HG02642 (cell line): Measurements from ENCODE around the gene LCN15.
"Not testable (repeated sequence)": the region's sequence is repeated elsewhere in the genome, so short reads cannot be mapped to it uniquely, and the experiment has no call there.

ENCODE experiments used
- ATAC-seq: cut with Tn5 transposase; IDR thresholded peaks from one replicate; pipeline ENCODE4 v1.9.1; 2021; ENCODE audit warnings: mild to moderate bottlenecking; ENCODE audit not compliant: unreplicated experiment, poor library complexity

The LCN15 gene

GRCh38 chr9:136757751-136758140 is 6.6 kb downstream of the LCN15 start:
- no peak for ATAC-seq

GRCh38 chr9:136757328-136757727 is 7.0 kb downstream of the LCN15 start:
- ATAC-seq = no peak

GRCh38 chr9:136756836-136757235 is 7.5 kb downstream of the LCN15 start:
- no peak for ATAC-seq

- ATAC-seq = no peak
Observed at GRCh38 chr9:136756134-136756438, 8.2 kb downstream of the LCN15 start.

- not testable (repeated sequence) for ATAC-seq
Observed at GRCh38 chr9:136755302-136756133, 8.8 kb downstream of the LCN15 start.

- no peak for ATAC-seq
Observed at GRCh38 chr9:136754626-136755301, 9.6 kb downstream of the LCN15 start.

- no peak for ATAC-seq
Observed at GRCh38 chr9:136754059-136754572, 10.2 kb downstream of the LCN15 start.

- ATAC-seq = no peak
Observed at GRCh38 chr9:136753371-136754058, 10.8 kb downstream of the LCN15 start.

GRCh38 chr9:136751814-136752213 is 12.5 kb downstream of the LCN15 start:
- ATAC-seq = no peak

GRCh38 chr9:136751244-136751643 is 13.1 kb downstream of the LCN15 start:
- no peak for ATAC-seq

GRCh38 chr9:136750526-136750925 is 13.8 kb downstream of the LCN15 start:
- no peak for ATAC-seq

GRCh38 chr9:136748666-136749611 is 15.4 kb downstream of the LCN15 start:
- ATAC-seq = no peak

GRCh38 chr9:136748201-136748600 is 16.1 kb downstream of the LCN15 start, which contains the start of gene LCN6:
TSS of gene LCN6 (minus strand) at chr9:136748525. CDS start at chr9:136748483, 42 bp downstream.
- ATAC-seq = no peak

- no peak for ATAC-seq
Observed at GRCh38 chr9:136747161-136748060, 16.9 kb downstream of the LCN15 start.

- ATAC-seq = no peak
Observed at GRCh38 chr9:136746621-136747020, 17.7 kb downstream of the LCN15 start.

GRCh38 chr9:136746155-136746490 is 18.2 kb downstream of the LCN15 start:
- ATAC-seq = no peak

GRCh38 chr9:136745389-136746154 is 18.7 kb downstream of the LCN15 start:
- no peak for ATAC-seq

- no peak for ATAC-seq
Observed at GRCh38 chr9:136744773-136745172, 19.5 kb downstream of the LCN15 start.
